HG02852 (cell line): ENCODE results near the gene SULT1A1.
"Not testable (repeated sequence)": the region's sequence is repeated elsewhere in the genome, so short reads cannot be mapped to it uniquely, and the experiment has no call there.

Source experiments
- ATAC-seq: cut with Tn5 transposase; IDR thresholded peaks from one replicate; pipeline ENCODE4 v1.9.1; 2021; ENCODE audit warnings: mild to moderate bottlenecking, moderate library complexity; ENCODE audit not compliant: unreplicated experiment

SULT1A1 gene

GRCh38 chr16:28591355-28591754 lies 18.5 kb downstream of the SULT1A1 start:
- no peak for ATAC-seq

- no peak for ATAC-seq
Observed at GRCh38 chr16:28590384-28591340, 19.2 kb downstream of the SULT1A1 start.

GRCh38 chr16:28589930-28590329 lies 19.9 kb downstream of the SULT1A1 start:
- ATAC-seq: no peak

- no peak for ATAC-seq
Observed at GRCh38 chr16:28589069-28589468, 20.8 kb downstream of the SULT1A1 start.

- no peak for ATAC-seq
Observed at GRCh38 chr16:28587386-28587785, 22.5 kb downstream of the SULT1A1 start.

- ATAC-seq: no peak
Observed at GRCh38 chr16:28586466-28586865, 23.4 kb downstream of the SULT1A1 start.

- ATAC-seq: no peak
Observed at GRCh38 chr16:28585674-28586073, 24.2 kb downstream of the SULT1A1 start.

- no peak for ATAC-seq
Observed at GRCh38 chr16:28580726-28581315, 29.0 kb downstream of the SULT1A1 start.

- no peak for ATAC-seq
Observed at GRCh38 chr16:28575446-28576109, 34.3 kb downstream of the SULT1A1 start.

GRCh38 chr16:28574925-28575324 lies 34.9 kb downstream of the SULT1A1 start:
- ATAC-seq: no peak

- ATAC-seq: no peak
Observed at GRCh38 chr16:28573738-28574718, 35.8 kb downstream of the SULT1A1 start.

GRCh38 chr16:28572696-28573510 lies 36.9 kb downstream of the SULT1A1 start:
- ATAC-seq: no peak

- ATAC-seq: no peak
Observed at GRCh38 chr16:28569968-28570752, 39.7 kb downstream of the SULT1A1 start.

- no peak for ATAC-seq
Observed at GRCh38 chr16:28569021-28569420, 40.8 kb downstream of the SULT1A1 start.

- no peak for ATAC-seq
Observed at GRCh38 chr16:28567292-28567691, 42.6 kb downstream of the SULT1A1 start.

GRCh38 chr16:28566233-28566925 lies 43.5 kb downstream of the SULT1A1 start:
- not testable (repeated sequence) for ATAC-seq

- no peak for ATAC-seq
Observed at GRCh38 chr16:28563218-28563617, 46.6 kb downstream of the SULT1A1 start.

- no peak for ATAC-seq
Observed at GRCh38 chr16:28562199-28562598, 47.6 kb downstream of the SULT1A1 start.
